ENCODE results near the gene CFAP251.

DNA sequence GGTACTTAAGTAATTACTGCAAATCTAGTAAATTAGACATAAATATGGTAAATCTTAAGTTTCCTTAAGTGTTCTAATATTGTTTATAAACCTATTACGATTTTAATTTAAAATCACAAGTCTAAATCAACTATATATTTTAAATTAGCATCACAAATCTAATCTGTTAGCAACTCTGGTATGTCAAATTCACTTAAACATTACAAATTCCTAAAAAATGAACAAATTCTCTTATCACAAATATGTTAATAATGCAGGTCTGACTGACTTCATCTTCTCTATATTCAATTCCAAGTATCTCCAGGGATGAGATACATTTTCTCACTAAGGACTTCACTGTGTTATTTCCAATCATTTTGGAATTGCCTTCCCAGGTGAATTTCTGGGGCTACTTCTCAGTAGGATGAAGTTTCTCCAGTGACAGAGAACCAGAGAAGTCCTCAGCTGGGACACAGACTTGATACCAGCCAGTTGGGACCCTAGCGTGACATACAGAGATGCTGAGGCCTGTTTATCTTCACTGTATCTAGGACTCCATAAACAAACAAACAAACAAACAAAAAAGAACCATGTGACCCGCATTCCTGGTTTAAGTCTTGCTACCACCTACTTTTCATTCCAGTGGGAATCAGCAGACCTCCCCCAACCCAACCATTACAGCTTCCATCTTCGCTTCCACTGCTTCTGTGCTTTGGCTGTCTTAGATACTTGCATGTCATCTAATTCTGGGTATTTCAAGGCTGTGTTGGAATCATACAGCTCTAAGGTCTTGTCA lies 21.8 kb downstream of the CFAP251 start:
- TF ChIP-seq, protein P1, sequence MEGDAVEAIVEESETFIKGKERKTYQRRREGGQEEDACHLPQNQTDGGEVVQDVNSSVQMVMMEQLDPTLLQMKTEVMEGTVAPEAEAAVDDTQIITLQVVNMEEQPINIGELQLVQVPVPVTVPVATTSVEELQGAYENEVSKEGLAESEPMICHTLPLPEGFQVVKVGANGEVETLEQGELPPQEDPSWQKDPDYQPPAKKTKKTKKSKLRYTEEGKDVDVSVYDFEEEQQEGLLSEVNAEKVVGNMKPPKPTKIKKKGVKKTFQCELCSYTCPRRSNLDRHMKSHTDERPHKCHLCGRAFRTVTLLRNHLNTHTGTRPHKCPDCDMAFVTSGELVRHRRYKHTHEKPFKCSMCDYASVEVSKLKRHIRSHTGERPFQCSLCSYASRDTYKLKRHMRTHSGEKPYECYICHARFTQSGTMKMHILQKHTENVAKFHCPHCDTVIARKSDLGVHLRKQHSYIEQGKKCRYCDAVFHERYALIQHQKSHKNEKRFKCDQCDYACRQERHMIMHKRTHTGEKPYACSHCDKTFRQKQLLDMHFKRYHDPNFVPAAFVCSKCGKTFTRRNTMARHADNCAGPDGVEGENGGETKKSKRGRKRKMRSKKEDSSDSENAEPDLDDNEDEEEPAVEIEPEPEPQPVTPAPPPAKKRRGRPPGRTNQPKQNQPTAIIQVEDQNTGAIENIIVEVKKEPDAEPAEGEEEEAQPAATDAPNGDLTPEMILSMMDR (IDR thresholded peaks at IDR 0.05): no peak
- TF ChIP-seq POLR2A (IDR thresholded peaks at IDR 0.05): no peak

Measured in lower leg skin (tissue), 3 donors.